Upper lobe of right lung (tissue), 1 donor: ENCODE data around the gene CDK4. TPM values are rescaled to one million over a fixed set of nuclear protein-coding genes. Genes with fewer than 3 reads are reported as not detected.

Experiments
- ATAC-seq: fragments of 200-7000 bp; cut with Tn5 transposase; one replicate; pipeline ENCODE4 v1.9.1; 2020; ENCODE audit warnings: mild to moderate bottlenecking, moderate library complexity
- DNase-seq: peaks from one replicate; pipeline ENCODE4 v3.0.0-alpha.2; 2020
- H3K27ac ChIP-seq: fragments of 200-600 bp; one replicate; pipeline ENCODE4 v1.8.0; 2022
- H3K27me3 ChIP-seq: fragments of 200-600 bp; one replicate; pipeline ENCODE4 v1.8.0; 2022; ENCODE audit warnings: mild to moderate bottlenecking
- H3K36me3 ChIP-seq: fragments of 200-600 bp; one replicate; pipeline ENCODE4 v1.8.0; 2022
- H3K4me1 ChIP-seq: fragments of 200-600 bp; one replicate; pipeline ENCODE4 v1.8.0; 2022
- H3K4me3 ChIP-seq: fragments of 200-600 bp; one replicate; pipeline ENCODE4 v1.8.0; 2022; ENCODE audit warnings: mild to moderate bottlenecking
- H3K9me3 ChIP-seq: fragments of 200-600 bp; one replicate; pipeline ENCODE4 v1.8.0; 2022
- intact Hi-C: fragments of 100-400 bp; cut with DNase I; formaldehyde crosslinking; loops from one replicate; pipeline ENCODE4 v1.11.0; 2022
- long read RNA-seq: library from polyadenylated mRNA; unstranded; transcript quantifications from one replicate; pipeline ENCODE4 v2.0.0, GENCODE V29; 2021
- total RNA-seq: library from RNA; stranded (reverse); fragmentation: NEBNext Ultra II Directional; extraction: Animal tissue kit (Norgen Biotek cat#: 25700); gene quantifications from one replicate; pipeline ENCODE4 v1.2.1, GENCODE V29; 2021
- TF ChIP-seq, protein P1 (sequence below): fragments of 200-600 bp; IDR thresholded peaks from one replicate; pipeline ENCODE4 v1.8.0; 2022; ENCODE audit warnings: antibody characterized with exemption
- donor health status: DM: no; HTN: yes; CAD: no; lungs with severe emphysema.

The CDK4 gene
- total RNA-seq: 77.6 TPM
- long read RNA-seq, transcript CDK4-201 (8 exons, 2,076 nt): major isoform, 119 of 134 reads
- long read RNA-seq, partial matches to known transcripts: 3 of 134 reads
- long read RNA-seq, other reads (novel, unspliced or antisense): 12 of 134 reads

DNA sequence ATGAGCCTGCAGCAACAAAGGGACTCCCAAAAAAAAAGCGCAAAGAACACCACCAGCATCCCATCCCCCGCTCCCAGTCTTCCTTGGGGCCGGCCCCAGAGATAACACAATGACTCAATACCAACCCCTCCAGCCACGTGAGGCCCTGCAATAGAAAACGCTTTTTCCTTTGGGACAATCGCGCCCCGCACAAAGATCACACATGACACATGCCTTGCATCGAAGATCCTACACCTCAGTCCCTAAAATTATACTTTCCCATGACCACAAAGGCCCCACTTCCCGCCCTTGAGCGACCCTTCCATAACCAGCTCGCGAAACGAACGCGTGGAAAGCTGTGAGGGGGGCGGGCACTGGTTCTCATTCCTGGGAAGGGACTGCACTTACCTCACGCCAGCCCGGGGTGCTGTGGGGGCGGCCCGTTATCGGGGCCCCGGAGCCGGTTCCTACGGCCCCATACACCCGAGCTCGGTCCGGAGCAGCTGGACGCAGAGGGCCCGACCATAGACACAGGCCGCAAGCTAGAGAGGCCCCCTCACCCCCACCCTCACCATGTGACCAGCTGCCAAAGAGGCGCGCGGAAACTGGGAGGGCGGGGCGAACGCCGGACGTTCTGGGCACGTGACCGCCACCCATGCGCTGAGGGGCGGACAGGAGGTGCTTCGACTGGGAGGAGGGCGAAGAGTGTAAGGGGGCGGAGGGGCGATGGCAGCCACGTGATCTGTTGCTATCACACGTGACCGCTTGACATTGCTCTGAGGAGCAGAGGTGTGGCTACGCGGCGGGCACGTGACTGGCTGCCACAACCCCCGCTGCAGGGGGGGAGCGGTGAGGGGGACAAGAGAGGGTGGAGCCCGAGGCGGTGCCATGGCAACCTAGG, at the start of gene CDK4:
Gene CDK4 (minus strand): TSS at position 523 of the 880 bp plus-strand sequence. CDS start 593 bp downstream, outside the sequence.
- no peaks in the 10 kb centered on the region for H3K9me3 ChIP-seq
- intact Hi-C loops: no loop called here
- peak; percentile 99 for DNase-seq
- H3K4me3 ChIP-seq: peak within 1 kb of the TSS; percentile 92
- peak within 1 kb of the TSS; percentile 91 for H3K27ac ChIP-seq
- ATAC-seq: peak; percentile 91
- H3K4me1 ChIP-seq: peaks cover 38% of the 10 kb centered on the region
- H3K36me3 ChIP-seq: peaks cover 37% of the 10 kb centered on the region
- TF ChIP-seq, protein P1, sequence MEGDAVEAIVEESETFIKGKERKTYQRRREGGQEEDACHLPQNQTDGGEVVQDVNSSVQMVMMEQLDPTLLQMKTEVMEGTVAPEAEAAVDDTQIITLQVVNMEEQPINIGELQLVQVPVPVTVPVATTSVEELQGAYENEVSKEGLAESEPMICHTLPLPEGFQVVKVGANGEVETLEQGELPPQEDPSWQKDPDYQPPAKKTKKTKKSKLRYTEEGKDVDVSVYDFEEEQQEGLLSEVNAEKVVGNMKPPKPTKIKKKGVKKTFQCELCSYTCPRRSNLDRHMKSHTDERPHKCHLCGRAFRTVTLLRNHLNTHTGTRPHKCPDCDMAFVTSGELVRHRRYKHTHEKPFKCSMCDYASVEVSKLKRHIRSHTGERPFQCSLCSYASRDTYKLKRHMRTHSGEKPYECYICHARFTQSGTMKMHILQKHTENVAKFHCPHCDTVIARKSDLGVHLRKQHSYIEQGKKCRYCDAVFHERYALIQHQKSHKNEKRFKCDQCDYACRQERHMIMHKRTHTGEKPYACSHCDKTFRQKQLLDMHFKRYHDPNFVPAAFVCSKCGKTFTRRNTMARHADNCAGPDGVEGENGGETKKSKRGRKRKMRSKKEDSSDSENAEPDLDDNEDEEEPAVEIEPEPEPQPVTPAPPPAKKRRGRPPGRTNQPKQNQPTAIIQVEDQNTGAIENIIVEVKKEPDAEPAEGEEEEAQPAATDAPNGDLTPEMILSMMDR: no peak
- no peaks in the 10 kb centered on the region for H3K27me3 ChIP-seq

DNA sequence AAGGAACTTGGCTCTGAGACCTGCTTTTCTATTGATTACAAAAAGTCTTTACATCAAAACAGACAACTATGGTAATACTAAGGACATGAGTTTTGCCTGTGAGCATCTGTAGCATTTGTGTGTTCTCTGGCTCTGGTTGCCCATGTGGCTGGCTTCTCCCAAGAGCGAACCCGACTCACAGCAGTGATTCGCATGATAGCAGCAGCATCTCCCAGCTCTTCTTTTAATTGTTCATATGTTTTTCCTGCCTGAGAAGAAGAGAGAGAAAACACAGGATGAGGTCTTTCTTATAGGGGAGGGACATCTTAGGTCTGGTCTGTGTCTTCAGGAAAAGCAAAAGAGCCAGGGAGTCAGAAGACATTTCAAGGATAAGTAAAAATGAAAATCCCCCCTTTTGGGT, 48.9 kb upstream of the CDK4 start:
- intact Hi-C loops: no loop called here
- Histone ChIP-seq H3K4me1 (peaks cover 6% of the 10 kb centered on the region), H3K27me3 (no peaks in the 10 kb centered on the region), H3K4me3 (no peak overlapping the region), H3K9me3 (no peaks in the 10 kb centered on the region), H3K27ac (no peak overlapping the region), H3K36me3 (peaks cover 92% of the 10 kb centered on the region)
- no peak for DNase-seq
- no peak for ATAC-seq
- TF ChIP-seq, protein P1: no peak

DNA sequence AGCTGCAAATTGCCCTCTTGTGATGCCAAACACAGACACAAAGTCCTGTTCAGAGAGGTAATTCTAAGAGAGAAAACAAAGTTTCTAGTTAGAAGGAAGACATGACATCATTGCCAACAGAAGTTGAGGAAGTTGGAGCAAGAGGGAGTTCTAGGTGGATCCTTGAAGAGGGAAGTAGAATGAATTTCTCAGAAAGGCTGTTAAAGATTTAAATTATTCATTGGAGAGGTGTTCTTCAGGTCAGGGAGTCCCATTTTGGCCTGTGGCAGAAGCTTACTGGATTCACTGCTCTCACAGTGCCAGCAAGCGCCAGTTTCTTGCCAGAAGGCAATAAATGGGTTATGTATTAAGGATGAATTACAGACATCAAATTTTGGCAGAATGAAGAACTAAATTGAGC, 45.8 kb upstream of the CDK4 start:
- DNase-seq (no peak), ATAC-seq (peak; percentile 58)
- TF ChIP-seq, protein P1: no peak
- no peaks in the 10 kb centered on the region for H3K9me3 ChIP-seq
- peaks cover 6% of the 10 kb centered on the region for H3K4me1 ChIP-seq
- H3K27ac ChIP-seq: peak overlapping the region; percentile 13
- H3K27me3 ChIP-seq: no peaks in the 10 kb centered on the region
- H3K4me3 ChIP-seq: no peak overlapping the region
- intact Hi-C loops: no loop called here
- peaks cover 86% of the 10 kb centered on the region for H3K36me3 ChIP-seq

DNA sequence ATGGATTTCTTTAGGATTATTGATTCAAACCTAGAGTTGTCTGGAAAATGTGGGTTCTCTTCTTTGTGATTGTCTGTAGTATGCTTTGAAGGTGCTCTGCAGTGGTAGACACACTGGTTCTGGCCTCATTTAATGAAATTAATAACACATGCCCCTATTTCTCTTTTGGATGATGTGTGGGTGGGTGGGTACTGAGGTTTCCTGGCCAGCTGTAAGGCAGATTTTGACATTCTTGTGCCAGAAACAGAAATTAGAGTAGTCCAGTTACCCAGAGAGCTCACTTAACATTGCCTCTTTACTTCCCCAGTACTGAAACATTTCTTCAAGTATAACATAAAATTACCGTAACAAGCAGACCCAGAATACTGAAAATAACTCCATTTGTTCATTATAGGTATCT, 44.9 kb upstream of the CDK4 start:
- TF ChIP-seq, protein P1: no peak
- Histone ChIP-seq H3K4me3 (no peak overlapping the region), H3K4me1 (peaks cover 6% of the 10 kb centered on the region), H3K36me3 (peaks cover 86% of the 10 kb centered on the region), H3K27ac (no peak overlapping the region), H3K9me3 (no peaks in the 10 kb centered on the region), H3K27me3 (no peaks in the 10 kb centered on the region)
- DNase-seq: no peak
- intact Hi-C loops: no loop called here
- ATAC-seq: no peak

DNA sequence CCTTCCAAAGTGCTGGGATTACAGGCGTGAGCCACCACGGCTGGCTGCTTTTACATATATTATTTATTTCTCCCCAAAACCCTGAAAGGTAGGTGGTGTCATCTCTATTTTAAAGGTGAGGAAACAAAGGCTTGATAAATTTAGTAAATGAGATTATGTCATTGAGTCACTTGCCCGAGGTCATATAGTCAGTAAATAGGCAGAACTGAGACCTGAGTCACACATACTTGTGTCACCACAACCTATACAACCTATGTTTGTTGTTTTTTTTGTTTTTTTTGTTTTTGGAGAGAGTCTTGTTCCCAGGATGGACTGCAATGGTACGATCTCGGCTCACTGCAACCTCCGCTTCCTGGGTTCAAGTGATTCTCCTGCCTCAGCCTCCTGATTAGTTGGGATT, 43.2 kb upstream of the CDK4 start:
- ATAC-seq: no peak

More for the DNA sequence above, 43.2 kb upstream of the CDK4 start:
- Histone ChIP-seq H3K27ac (no peak overlapping the region), H3K4me1 (peaks cover 6% of the 10 kb centered on the region), H3K9me3 (no peaks in the 10 kb centered on the region), H3K4me3 (no peak overlapping the region), H3K27me3 (no peaks in the 10 kb centered on the region), H3K36me3 (peaks cover 79% of the 10 kb centered on the region)
- intact Hi-C loops: no loop called here
- TF ChIP-seq, protein P1: no peak
- no peak for DNase-seq
